Measurements from ENCODE around the gene COG7.

- TF ChIP-seq EZH2 (IDR thresholded peaks at IDR 0.05) (no peak), POLR2AphosphoS5 (IDR thresholded peaks at IDR 0.05; ENCODE audit: borderline replicate concordance, low read depth, low read length) (no peak)
Measured at GRCh38 chr16:23385441-23385840, 67.5 kb downstream of the COG7 start.

Measured in SK-N-MC (cell line).